Glomerular visceral epithelial cell (primary cell): ENCODE data around the gene STK4.

Source experiments
- DNase-seq: peaks from one replicate; pipeline ENCODE4 v3.0.0-alpha.2; 2016; ENCODE audit errors: extremely low spot score

STK4 gene

DNA sequence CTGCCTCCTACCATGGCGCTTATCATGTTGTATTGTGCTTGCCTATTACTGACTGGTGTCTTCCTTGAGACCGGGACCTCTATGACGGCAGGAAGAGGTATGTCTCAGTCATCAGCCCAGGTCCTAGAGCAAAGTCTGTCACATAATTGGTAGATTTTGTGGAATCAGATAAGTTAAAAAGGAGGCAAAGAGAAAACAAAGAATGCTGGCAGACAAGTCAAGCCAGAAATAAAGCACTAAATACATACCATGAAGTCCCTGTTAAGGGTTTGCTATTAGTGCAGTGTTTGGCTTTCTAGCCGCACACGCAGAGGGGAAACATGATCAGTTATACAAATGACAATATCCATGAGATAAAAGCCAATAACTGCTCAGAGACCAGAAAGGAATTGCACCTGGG, 12.1 kb upstream of the STK4 start:
- no peak for DNase-seq

DNA sequence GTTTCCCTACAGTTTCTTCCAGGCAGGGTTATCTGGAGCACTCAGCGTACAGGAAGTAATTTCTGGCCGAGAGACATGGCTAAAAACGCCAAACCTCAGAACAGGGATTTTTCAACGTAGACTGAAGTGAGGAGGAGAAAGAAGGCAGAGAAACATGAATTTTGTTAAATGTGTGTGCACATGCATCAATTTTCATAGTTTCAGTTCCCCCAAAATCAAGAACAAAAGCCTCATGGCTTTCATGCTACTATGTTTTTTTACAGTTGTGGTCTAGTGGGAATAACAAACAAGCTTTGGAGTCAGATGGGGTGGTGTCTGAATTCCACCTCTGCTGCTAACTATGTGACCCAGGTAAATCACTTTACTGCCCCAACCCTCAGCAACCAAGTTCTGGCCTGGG, 11.0 kb upstream of the STK4 start:
- no peak for DNase-seq

DNA sequence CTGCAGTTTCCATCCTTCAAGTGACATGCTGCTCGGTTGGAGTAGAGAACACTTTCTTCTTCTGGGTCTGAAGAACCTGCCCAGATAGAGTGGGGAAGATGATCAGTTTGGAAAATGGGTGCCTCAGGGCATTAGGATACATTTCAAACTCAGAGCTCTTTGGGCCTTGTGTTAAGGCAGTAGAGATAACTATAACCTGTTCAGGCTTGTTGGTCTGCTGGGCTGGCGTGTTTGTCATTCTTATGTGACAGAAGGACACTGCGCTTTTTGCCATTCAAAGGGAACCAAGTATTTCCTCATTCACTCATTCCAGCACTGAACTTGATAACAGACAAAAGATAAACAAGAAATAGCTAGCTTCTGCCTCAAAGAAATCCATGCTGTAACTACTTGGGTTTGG, 9.9 kb upstream of the STK4 start:
- DNase-seq = no peak

DNA sequence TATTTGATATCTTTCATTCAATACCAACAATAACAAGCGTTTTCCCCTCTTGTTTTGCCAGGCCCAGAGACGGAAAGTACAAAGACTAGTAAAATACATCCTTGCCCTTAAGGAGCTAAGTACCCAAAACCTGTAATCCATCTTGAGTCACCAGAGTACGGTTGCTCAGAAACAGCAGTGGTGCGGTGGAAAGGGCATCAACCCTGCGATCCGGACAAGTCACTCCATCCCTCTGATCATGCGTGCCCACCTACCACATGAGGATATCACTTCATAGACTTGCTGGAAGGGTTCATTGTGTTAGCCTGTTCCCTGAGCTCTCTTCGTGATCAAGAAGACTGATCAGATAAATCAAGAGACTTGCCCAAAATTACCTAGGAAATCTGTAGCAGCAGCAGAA, 8.0 kb upstream of the STK4 start:
- DNase-seq = no peak

DNA sequence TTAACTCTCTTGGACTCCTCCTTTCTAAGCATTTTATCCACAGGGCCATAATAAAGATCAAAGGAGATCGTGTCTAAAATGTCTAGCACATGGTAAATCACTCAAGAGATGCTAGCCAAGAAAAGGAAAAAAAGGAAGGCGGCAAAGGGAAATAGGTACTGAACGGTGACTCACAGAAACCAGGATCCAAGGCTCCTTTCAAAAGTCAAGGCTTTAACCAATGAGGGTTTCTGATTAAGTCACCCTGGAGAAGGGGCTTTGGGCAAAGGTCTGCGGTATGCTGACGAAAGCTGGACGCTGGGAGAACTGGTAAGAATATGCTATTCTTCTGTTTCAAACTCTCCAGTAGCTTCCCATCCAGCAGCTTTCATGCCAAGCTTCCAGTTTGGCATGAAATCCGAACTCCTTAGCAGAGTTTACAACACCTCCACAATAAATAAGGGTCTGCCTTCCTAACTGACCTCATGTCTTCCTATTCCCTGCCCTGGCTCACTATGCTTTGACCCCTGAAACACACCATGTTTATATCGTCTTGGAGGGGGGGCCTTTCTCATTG, 7.2 kb upstream of the STK4 start:
- DNase-seq = peak; percentile 37

DNA sequence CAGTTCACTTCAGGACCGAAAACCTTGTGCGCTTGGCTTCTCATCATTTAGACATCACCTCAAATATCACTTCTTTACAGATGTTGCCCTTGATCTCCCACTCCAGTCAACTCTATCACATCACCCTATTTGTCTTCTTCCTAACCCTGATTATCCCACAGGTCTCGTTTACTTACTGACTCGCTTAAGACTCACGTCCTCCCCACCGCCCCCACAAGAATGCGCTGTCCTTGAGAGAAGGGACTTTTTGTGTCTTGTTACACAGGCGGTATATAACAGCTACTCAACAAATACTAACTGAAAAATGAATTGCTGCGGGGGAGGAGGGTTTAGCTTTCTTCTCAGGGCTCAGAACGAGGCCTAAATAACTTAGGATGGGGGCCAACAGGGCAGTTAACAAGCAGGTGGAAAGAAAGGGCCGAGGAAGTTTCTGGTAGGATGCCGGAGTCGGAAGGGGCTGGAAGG, 6.6 kb upstream of the STK4 start:
- peak; percentile 47 for DNase-seq

DNA sequence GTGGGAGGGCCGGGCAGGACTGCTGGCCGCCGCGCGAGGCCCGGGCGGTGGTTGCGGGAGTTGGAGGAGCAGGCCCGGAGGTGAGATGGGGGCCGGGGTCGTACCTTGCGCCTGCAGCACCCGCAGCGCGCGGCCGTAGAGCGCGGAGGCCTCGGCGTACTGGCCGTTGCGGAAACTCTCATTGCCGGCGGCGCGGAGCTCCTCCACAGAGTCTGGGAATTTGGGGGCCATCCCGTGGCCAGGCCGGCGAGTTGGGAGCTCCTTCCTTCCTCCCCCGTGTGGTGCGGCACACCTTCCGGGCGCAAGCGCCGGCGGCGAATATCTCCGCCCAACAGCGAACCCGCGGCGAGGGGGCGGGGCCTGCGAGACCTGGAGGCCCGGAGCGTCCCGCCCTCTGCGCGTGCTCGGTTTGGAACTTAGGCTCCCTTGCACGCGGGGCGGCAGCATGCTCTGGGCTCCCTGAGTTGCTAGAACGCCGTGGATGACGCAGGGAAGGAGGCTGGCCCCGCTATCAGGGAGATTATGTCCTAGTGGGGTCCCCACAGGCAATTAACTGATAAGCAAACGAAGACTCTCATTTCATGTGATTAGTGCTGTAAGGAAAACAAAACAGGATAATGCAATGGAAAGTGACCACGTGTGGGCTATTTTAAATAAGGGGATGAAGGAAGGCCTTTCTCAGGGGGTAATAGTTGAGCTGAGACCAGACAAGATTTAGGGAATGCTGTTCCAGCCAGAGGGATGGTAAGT, 6.0 kb upstream of the STK4 start, which contains the start of gene TOMM34:
TOMM34 (minus strand) TSS at position 295 of the 750 bp plus-strand sequence; CDS start at position 231, 64 bp downstream.
- peak; percentile 95 for DNase-seq

DNA sequence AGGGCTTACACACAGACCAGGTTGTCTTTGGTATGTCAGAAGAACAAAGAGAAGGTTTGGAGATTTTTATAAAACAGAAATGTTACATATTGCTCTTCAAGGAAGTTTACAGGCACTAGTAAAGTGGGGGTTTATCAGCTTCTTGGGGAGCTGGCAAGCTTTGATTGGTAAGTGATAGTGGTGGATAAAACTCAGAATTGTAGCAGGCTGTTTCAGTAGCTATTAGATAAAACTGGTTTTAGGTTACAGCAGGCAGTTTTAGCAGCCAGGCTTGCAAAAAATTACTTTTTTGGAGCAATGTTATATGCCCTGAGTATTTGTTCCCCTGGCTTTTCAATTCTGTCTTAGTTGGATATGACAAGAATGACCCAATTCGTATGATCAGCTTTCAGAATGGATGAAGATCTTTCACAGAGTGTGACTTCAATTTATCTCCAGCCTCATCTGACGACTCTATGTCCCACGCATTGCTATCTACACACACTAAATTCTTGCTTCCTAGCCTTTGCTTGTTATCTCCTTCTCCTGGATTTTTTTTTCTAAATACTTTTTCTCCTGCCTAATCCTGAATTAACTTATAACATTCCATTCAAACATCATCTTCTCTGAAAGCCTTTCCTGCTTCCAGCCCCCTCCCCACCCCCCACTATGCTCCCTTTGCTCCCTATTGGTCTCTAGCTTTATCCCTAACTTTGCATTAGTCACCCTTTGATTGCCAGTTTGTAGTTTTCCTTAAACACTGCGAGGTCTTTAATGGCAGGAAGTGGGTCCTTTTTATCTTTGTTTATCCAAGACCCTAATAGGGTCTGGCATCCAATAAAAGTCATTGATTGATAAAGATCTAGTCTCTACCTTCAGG, 5.1 kb upstream of the STK4 start:
- no peak for DNase-seq

DNA sequence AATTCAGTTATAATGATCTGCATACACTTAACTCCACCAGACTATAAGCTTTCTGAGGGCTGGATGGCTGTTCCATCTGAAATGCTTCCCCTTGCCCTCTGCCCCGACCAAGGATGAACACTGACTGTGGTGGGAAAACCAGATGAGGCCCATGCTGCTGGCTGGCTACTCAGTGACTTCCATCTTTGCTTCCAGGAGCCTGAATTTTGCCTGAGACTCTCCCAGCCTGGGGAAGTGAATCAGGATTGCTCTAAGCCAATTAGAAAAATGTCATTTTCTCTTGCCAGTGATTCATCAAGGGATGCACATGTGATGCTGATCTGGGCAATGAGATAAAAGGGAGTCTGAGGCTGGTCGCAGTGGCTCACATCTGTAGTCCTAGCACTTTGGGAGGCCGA, 4.4 kb upstream of the STK4 start:
- DNase-seq = no peak

DNA sequence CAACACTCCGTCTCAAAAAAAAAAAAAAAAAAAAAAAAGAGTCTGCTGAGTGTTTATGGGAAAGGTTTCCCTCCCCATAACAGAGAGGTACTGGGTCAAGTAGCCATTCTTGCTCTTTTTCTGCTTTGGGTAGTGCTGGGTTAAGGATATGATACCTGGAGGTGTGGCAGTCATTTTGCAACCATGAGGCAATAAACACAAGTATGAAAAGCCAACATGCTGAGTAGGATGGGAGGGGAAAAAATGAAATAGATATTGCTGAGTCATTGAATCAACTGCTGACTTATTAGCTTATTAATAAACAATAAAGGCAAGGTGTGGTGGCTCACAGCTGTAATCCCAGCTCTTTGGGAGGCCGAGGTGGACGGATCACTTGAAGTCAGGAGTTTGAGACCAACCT, 3.8 kb upstream of the STK4 start:
- no peak for DNase-seq

DNA sequence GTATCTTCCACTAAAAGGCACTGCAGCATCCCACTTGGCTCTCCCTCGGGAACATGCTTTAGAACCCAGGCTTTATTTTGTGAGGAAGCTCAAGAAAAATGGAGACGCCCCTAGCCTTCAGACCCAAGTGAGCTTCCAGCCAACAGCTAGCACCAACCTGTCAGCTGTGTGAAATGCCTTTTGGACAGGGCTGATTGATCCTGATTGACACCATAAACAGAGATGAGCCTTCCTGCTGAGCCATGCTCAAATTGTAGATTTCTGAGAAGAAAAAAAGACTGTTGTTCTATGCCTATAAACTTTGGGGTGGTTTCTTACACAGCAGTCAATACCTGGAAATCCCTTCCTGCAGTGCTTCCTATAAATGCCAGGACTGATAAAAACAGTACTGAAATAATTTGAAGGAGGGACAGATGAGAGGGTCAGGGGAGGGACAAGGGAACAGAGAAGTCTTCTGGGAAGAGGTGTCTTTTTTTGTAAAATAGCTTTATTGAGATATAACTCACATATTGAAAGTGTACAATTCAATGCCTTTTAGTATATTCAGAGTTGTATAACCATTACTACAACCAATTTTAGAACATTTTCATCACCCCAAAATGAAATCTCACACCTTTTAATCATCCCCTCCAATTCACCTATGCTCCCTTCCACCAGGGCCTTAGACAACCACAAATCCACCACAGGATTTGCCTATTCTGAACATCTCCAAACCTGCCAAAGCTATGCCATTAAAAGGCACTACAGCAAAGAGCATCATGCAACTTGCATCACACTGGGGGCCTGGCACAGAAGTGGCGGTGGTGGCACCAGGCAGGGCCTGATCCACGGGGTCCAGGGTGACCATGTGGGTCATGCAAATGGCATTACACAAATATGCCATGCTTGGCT, 2.7 kb upstream of the STK4 start:
- no peak for DNase-seq

DNA sequence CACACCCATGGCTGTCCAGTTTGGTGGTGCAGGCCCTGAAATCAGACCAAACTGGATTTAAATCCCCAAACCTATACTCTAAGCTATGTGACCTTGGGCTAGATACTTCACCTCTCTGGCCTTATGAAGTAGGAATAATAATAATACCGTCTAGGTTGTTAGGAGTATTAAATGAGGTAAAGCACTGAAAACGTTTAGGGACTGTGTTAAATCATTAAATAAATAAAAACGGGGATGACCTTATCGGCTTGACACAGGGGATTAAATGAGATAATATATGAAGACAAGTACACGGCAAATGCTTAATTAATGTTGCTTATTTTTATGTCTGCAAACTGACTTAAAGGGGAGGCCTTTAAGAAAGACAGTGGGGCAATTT, 672 bp upstream of the STK4 start:
- no peak for DNase-seq

DNA sequence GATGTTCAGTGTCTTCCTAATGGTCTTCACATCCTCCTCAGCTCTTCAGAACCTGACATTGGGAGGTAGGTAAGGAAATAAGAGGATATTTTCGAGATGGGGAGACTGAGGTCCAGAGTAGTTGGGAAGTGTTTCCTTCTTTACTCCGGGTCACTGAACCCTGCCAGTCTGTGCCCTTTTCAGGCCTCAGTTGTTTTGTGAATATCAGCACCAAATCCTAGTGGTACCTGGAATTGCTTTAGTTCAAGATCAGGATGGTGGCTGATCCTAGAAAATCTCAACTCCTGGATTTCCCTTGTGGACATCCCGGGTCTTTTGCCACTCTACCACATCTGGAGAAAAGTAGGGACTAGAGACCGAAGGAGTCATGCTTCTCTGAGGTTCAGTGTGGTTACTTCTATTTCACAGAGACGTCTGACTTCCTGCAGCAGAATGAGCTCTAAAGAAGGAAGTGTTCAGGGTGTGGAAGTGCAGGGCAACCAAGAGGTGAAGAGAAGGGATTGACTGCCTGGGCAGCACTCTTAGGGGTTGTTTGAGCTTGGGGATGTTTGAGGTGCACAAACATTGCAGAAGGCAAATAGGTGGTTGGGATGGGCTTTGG, 995 bp downstream of the STK4 start:
- DNase-seq = peak; percentile 36

DNA sequence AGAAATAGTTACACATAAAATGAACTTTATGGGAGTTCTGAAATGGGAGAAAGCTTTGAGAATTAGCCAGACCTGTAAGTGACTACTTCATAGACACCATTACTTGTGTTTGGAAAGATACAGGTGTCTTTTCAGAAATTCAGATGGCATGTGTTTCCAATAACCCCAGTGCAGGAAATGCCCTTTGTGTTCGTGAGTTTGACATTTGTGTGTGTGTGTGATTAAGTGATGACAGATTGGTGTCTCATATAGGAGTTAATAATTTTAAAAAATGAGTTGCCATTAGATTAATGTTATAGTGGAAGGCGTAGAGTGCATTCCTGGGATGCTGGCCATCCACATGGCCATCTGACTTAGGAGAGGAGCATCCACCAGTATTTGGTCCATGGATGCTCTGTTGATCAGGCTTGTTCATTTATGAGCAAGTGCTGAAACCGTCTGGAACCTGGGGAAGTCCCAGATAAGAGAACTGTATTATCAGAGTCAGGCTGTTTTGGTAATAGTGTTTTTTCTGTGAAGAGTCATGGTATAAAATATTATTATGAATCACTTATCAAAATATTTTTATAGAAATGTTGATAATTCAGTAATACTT, 3.1 kb downstream of the STK4 start:
- DNase-seq = no peak

DNA sequence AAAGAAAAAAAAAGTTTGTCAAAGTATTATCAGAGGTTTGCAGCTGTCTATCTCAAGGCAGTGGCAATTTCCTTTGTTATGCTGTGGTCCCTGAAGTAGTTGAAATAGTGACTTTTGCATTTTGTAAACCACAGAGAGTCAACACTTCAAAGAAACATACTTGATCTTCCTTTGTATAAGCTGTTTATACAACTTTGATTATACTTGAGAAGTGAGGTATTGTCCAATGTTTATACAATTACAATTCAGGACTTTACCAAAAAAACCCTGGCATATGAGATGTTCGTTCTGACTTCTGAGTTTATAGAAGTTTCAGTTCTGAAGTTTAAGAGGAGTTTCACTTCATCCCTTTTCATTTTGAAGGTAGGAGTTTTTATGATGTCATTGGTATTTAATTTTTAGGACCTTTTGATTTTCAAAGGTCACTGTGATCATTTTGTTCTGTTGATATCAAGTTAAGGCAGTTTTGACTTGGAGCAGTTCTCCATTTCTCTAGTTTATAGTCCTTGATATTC, 4.0 kb downstream of the STK4 start:
- DNase-seq = no peak

DNA sequence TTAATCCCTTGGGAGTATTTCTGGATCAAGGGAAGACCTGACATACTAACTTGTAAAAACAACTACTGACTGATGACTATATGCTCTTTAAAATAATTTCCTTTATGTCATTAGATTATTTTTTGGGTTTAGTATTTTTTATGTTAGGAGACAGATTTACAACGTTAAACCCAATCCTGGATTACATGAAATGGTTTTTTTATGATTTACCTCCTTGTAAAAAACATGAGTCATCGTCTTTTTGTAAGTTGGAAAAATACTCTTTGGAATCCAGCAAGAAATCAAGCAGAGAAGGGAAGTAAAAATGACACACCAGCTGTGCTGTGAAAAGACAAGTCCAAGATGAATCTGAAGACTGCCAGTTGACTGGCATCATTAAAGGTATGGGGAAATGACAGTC, 6.7 kb downstream of the STK4 start:
- no peak for DNase-seq

DNA sequence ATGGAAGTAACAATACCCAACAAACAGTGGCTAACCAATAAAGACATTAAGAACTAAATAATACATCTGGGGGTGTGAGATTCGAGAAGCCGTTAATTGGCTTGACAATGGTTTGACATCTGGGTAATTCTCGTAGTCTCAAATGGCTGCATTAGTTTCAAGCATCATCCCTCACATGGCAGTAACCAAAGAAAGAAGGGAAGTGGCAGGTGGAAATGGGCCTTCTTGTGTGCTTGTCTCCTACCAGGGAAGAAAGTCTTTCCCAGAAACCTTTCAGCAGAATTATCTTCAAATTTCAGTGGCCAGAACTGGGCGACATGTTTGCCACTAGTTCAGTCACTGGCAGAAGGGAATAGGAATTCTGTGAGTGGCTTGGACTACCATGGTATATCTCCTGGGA, 10.4 kb downstream of the STK4 start:
- DNase-seq = no peak

DNA sequence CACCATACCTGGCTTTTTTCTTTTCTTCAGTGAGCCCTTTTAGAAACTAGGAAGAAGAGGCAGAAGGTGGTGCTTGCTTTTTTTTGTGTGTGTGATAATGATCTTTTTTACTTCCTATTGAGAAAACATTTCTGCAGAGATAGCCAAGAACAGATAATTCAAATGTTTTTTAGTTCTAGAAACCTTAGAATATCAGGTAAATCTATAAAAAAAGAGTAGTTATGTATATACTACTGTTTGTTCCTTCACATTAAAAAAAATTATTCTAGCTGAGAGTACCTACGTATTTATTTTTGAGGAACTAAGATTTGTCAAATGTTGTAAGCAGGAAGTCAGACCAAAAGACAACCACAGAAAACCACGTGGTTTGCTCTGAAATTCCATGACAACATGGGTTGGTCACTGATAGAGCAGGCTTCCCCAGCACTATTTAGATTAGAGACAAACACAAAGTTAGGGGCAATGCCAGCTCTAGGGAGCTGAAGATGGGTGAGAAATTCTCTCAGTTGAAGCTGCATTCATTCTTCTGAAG, 12.8 kb downstream of the STK4 start:
- DNase-seq = peak; percentile 22

DNA sequence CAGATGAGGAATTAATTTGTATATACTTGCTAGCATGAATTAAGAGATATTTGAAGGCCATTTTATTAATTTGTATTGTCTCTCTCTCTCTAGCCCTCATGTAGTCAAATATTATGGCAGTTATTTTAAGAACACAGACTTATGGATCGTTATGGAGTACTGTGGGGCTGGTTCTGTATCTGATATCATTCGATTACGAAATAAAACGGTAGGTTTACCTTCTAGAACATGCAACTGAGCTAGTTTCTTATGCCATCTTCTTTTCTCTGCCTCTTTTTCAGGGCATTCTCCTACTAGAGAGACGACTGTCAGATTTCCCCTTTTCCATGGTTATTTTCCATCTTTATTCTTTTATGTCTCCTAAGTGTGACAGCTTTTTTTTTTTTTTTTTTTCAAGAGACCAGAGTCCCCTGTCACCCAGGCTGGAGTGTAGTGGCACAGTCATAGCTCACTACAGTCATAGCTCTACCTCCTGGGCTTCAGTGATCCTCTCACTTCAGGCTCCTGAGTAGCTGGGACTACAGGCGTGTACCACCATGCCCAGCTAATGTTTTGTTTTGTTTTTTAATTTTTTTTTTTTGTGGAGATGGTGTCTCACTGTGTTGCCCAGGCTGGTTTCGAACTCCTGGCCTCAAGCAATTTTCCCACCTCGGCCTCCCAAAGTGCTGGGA, 15.6 kb downstream of the STK4 start:
- no peak for DNase-seq
